Neural cell (in vitro differentiated cells): ENCODE results near the gene KPTN.

ENCODE experiments used
- CTCF ChIP-seq: fragments of 450-650 bp; IDR thresholded peaks from 2 replicates; pipeline ENCODE4 v1.5.1; 2014; ENCODE audit warnings: antibody characterized with exemption, mild to moderate bottlenecking, moderate library complexity; ENCODE audit not compliant: poor library complexity, severe bottlenecking
- EP300 ChIP-seq: fragments of 450-650 bp; conservative IDR thresholded peaks from 2 replicates; pipeline ENCODE4 v1.6.1; 2014; ENCODE audit warnings: antibody characterized with exemption, mild to moderate bottlenecking, moderate library complexity; ENCODE audit not compliant: poor library complexity, severe bottlenecking
- EZH2 ChIP-seq: fragments of 200-600, 300-800 bp; shearing (Covaris generic), sonication (generic); IDR thresholded peaks from 2 replicates; pipeline ENCODE4 v1.6.1; 2014; ENCODE audit warnings: antibody characterized with exemption, low read length, borderline replicate concordance, mild to moderate bottlenecking; ENCODE audit not compliant: insufficient read depth, poor library complexity, severe bottlenecking
- MXI1 ChIP-seq: fragments of 450-650 bp; conservative IDR thresholded peaks from 2 replicates; pipeline ENCODE4 v1.6.1; 2014; ENCODE audit warnings: antibody characterized with exemption, mild to moderate bottlenecking; ENCODE audit not compliant: poor library complexity, severe bottlenecking
- POLR2AphosphoS5 ChIP-seq: IDR thresholded peaks from 2 replicates; pipeline ENCODE4 v1.6.1; 2012
- RAD21 ChIP-seq: fragments of 450-650 bp; conservative IDR thresholded peaks from 2 replicates; pipeline ENCODE4 v1.6.1; 2014; ENCODE audit warnings: antibody characterized with exemption, mild to moderate bottlenecking, moderate library complexity
- REST ChIP-seq: IDR thresholded peaks from 2 replicates; pipeline ENCODE4 v1.6.1; 2012; ENCODE audit warnings: borderline replicate concordance
- SMC3 ChIP-seq: fragments of 450-650 bp; conservative IDR thresholded peaks from 2 replicates; pipeline ENCODE4 v1.6.1; 2014; ENCODE audit warnings: antibody characterized with exemption, mild to moderate bottlenecking, moderate library complexity; ENCODE audit not compliant: poor library complexity
- TAF1 ChIP-seq: IDR thresholded peaks from 2 replicates; pipeline ENCODE4 v1.6.1; 2012; ENCODE audit warnings: low read depth

- no peak for TF ChIP-seq EP300
- TF ChIP-seq CTCF = no peak
- TF ChIP-seq REST = no peak
- no peak for TF ChIP-seq TAF1
- TF ChIP-seq POLR2AphosphoS5 = no peak
- no peak for TF ChIP-seq EZH2
- no peak for TF ChIP-seq MXI1
- no peak for TF ChIP-seq RAD21
- no peak for TF ChIP-seq SMC3
Measured at GRCh38 chr19:47520839-47521238, 36.8 kb upstream of the KPTN start.
